T-cell (primary cell): ENCODE measurements around the gene ZNF878. TPM values are rescaled to one million over a fixed set of nuclear protein-coding genes. Genes with fewer than 3 reads are reported as not detected.
A peak's percentile ranks its signal among the peaks of the same experiment; 100 is the strongest.

Experiments
- ATAC-seq, 4 experiments: fragments of 200-7000 bp in 3 of 4; fragments of 150-1000 bp in 1 of 4; cut with Tn5 transposase; replicated peaks in 1 of 4; 1 replicate in 3 of 4; 2 replicates in 1 of 4; pipeline ENCODE4 v1.10.0; 2021; ENCODE audit warnings: moderate library complexity in 3 of 4, mild to moderate bottlenecking in 2 of 4, moderate number of reproducible peaks in 1 of 4
- CTCF ChIA-PET, 2 donors: fragments of 300-600 bp; sonication (Branson Sonifier 250); formaldehyde crosslinking; loops; one replicate each; lab custom pipeline; 2022; ENCODE audit warnings: antibody characterized with exemption in 2 of 2; lab: Charles Lee
- POLR2A ChIA-PET, 2 donors: fragments of 300-600 bp; sonication (Branson Sonifier 250); formaldehyde crosslinking; loops; one replicate each; lab custom pipeline; 2022; ENCODE audit warnings: antibody characterized with exemption in 2 of 2; lab: Charles Lee
- DNase-seq, 35 experiments: peaks; one replicate each; pipeline versions ENCODE4 v3.0.0 to v3.0.0-alpha.2; 2013 to 2023
- H3K27ac ChIP-seq: one replicate; pipeline ENCODE4 v1.5.1; 2013; ENCODE audit warnings: low read length
- H3K27me3 ChIP-seq, 2 experiments: replicated peaks in 1 of 2; 1 replicate in 1 of 2; 2 replicates in 1 of 2; pipeline versions ENCODE4 v1.6.1 to v1.7.0; 2013; ENCODE audit warnings: low read length in 1 of 2, mixed read lengths in 1 of 2; ENCODE audit not compliant: control insufficient read depth in 2 of 2, insufficient read depth in 2 of 2; ENCODE audit errors: extremely low read depth in 1 of 2
- H3K36me3 ChIP-seq, 2 donors: 1 replicate in 1 of 2; 2 replicates in 1 of 2; pipeline versions ENCODE4 v1.6.1 to v1.7.0; 2013; ENCODE audit warnings: low read length in 1 of 2; ENCODE audit not compliant: control insufficient read depth in 2 of 2, insufficient read depth in 1 of 2; ENCODE audit errors: extremely low read depth in 1 of 2
- H3K4me1 ChIP-seq, 2 experiments: 1 replicate in 1 of 2; 2 replicates in 1 of 2; pipeline versions ENCODE4 v1.6.1 to v1.7.0; 2013; ENCODE audit warnings: low read length in 2 of 2, mixed read lengths in 1 of 2; ENCODE audit not compliant: insufficient read depth in 2 of 2, control insufficient read depth in 1 of 2; ENCODE audit errors: extremely low read depth in 1 of 2
- H3K4me3 ChIP-seq, 2 donors: 1 replicate in 1 of 2; 2 replicates in 1 of 2; pipeline versions ENCODE4 v1.5.1 to v1.7.0; 2013; ENCODE audit warnings: mild to moderate bottlenecking in 2 of 2, low read length in 1 of 2, moderate library complexity in 1 of 2; ENCODE audit not compliant: control insufficient read depth in 1 of 2; ENCODE audit errors: extremely low read depth in 1 of 2
- H3K9me3 ChIP-seq: 2 replicates; pipeline ENCODE4 v1.7.0; 2013
- H3K27ac Mint-ChIP-seq, 2 donors: one replicate each; pipeline ENCODE4 v1.8.0; 2020 to 2021; ENCODE audit warnings: mild to moderate bottlenecking in 2 of 2, mixed read lengths in 2 of 2
- H3K27me3 Mint-ChIP-seq, 2 donors: one replicate each; pipeline ENCODE4 v1.8.0; 2021 to 2022; ENCODE audit warnings: mixed read lengths in 2 of 2
- H3K36me3 Mint-ChIP-seq: one replicate; pipeline ENCODE4 v1.8.0; 2021; ENCODE audit warnings: mixed read lengths
- H3K4me1 Mint-ChIP-seq, 3 donors: one replicate each; pipeline ENCODE4 v1.8.0; 2020 to 2022; ENCODE audit warnings: mixed read lengths in 3 of 3, mild to moderate bottlenecking in 1 of 3
- H3K4me3 Mint-ChIP-seq, 3 donors: one replicate each; pipeline ENCODE4 v1.8.0; 2020 to 2022; ENCODE audit warnings: mild to moderate bottlenecking in 3 of 3, mixed read lengths in 3 of 3, moderate library complexity in 3 of 3
- H3K9me3 Mint-ChIP-seq, 3 donors: one replicate each; pipeline ENCODE4 v1.8.0; 2020 to 2022; ENCODE audit warnings: mixed read lengths in 3 of 3
- WGBS: methylation state at CpG from one replicate; pipeline ENCODE4 v1.1.5; 2013; ENCODE audit warnings: missing lambda C conversion rate; ENCODE audit not compliant: insufficient coverage; 5-methylcytosine and 5-hydroxymethylcytosine counted together
- total RNA-seq, 35 experiments: library from RNA in 6 of 35; stranded (reverse) in 6 of 35; fragments of 120-200 nt in 1 of 35; gene quantifications; one replicate each; pipeline versions ENCODE4 v1.2.1 to v1.2.4 and lab custom pipeline; 2013 to 2026

The ZNF878 gene
- total RNA-seq, 5 donors from 2014 or later (not counting 1 experiment from before 2014, with no cell fraction given) = 0.29 to 0.33 TPM; not detected in 3

DNA sequence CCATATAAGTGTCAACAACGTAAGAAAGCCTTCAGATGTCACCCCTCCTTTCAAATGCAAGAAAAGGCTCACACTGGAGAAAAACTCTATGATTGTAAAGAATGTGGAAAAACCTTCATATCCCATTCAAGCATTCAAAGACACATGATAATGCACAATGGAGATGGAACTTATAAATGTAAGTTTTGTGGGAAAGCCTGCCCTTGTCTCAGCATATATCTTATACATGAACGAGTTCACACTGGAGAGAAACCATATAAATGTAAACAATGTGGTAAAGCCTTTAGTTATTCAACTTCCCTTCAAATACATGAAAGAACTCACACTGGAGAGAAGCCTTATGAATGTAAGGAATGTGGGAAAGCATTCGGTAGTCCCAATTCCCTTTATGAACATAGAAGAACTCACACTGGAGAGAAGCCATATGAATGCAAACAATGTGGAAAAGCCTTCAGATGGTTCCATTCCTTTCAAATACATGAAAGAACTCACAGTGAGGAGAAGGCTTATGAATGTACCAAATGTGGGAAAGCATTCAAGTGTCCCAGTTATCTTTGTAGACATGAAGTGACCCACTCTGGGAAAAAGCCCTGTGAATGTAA is 22.9 kb upstream of the ZNF878 start:
- H3K27ac Mint-ChIP-seq = no peak overlapping the region
- H3K4me3 ChIP-seq = no peak overlapping the region

GRCh38 chr19:12064590-12065538 is 12.1 kb upstream of the ZNF878 start, which contains the start of gene ZNF844:
TSS of gene ZNF844 (plus strand) at chr19:12064731. CDS start at chr19:12064874, 143 bp downstream.
- WGBS = 1% methylated on average over 54 of the region's 66 CpGs
- Histone ChIP-seq H3K4me1 (peaks cover 0 to 18% of the 10 kb centered on the region in 2 experiments), H3K27ac (peak within 1 kb of the TSS; percentile 81), H3K4me3 (peak within 1 kb of the TSS; percentile 84 to 94), H3K36me3 (no peaks in the 10 kb centered on the region), H3K27me3 (no peaks in the 10 kb centered on the region), H3K9me3 (no peaks in the 10 kb centered on the region)
- peak within 1 kb of the TSS; percentile 80 to 89 (median 83) for H3K4me3 Mint-ChIP-seq
- ChIA-PET POLR2A (interaction anchor here in 1 of 2 donors (0.6 kb wide), 1 partner anchor 364 kb away, joined by 4 read pairs; no protein-coding TSS in a partner anchor), CTCF (interaction anchor here in 1 of 2 donors (0.6 kb wide), 1 partner anchor 132 kb away, joined by 3 read pairs; no protein-coding TSS in a partner anchor)
- peaks cover 0 to 3% (median 0%) of the 10 kb centered on the region in 3 donors for H3K9me3 Mint-ChIP-seq
- peak; percentile 79 to 91 (median 88) for ATAC-seq
- peak within 1 kb of the TSS; percentile 60 to 78 for H3K27ac Mint-ChIP-seq
- no peaks in the 10 kb centered on the region for H3K27me3 Mint-ChIP-seq
- peaks cover 0 to 13% (median 11%) of the 10 kb centered on the region in 3 donors for H3K4me1 Mint-ChIP-seq
- peaks cover 8% of the 10 kb centered on the region for H3K36me3 Mint-ChIP-seq
- DNase-seq = peak; percentile 27 to 78 (median 60)

More for the DNA sequence above, 22.9 kb upstream of the ZNF878 start:
- H3K9me3 Mint-ChIP-seq = peaks cover 9 to 43% (median 35%) of the 10 kb centered on the region in 3 donors
- no peak overlapping the region for H3K27ac ChIP-seq
- peaks cover 0 to 22% of the 10 kb centered on the region in 2 donors for H3K36me3 ChIP-seq
- ChIA-PET CTCF (no interaction called here), POLR2A (no interaction called here)
- ATAC-seq (no peak), DNase-seq (no peak)
- no peaks in the 10 kb centered on the region for H3K4me1 ChIP-seq
- H3K36me3 Mint-ChIP-seq = peaks cover 58% of the 10 kb centered on the region
- no peaks in the 10 kb centered on the region for H3K4me1 Mint-ChIP-seq
- H3K4me3 Mint-ChIP-seq = no peak overlapping the region
- WGBS = no CpG with 5 or more reads among the region's 3 CpGs
- no peaks in the 10 kb centered on the region for H3K27me3 Mint-ChIP-seq
- no peaks in the 10 kb centered on the region for H3K27me3 ChIP-seq
- peaks cover 32% of the 10 kb centered on the region for H3K9me3 ChIP-seq

- Histone ChIP-seq H3K27me3 (peaks cover 0 to 19% of the 10 kb centered on the region in 2 experiments), H3K4me1 (peaks cover 6 to 21% of the 10 kb centered on the region in 2 experiments), H3K27ac (no peak overlapping the region), H3K4me3 (no peak overlapping the region), H3K36me3 (no peaks in the 10 kb centered on the region), H3K9me3 (no peaks in the 10 kb centered on the region)
- Mint-ChIP-seq H3K36me3 (no peaks in the 10 kb centered on the region), H3K9me3 (peaks cover 0 to 3% (median 3%) of the 10 kb centered on the region in 3 donors), H3K27me3 (peaks cover 11 to 15% of the 10 kb centered on the region in 2 donors), H3K27ac (no peak overlapping the region), H3K4me1 (peaks cover 15 to 29% (median 17%) of the 10 kb centered on the region in 3 donors), H3K4me3 (no peak overlapping the region)
- CTCF ChIA-PET = interaction anchor here in 1 of 2 donors (0.6 kb wide), 1 partner anchor 131 kb away, joined by 4 read pairs; no protein-coding TSS in a partner anchor
- no peak for ATAC-seq
- POLR2A ChIA-PET = no interaction called here
- DNase-seq = no peak
- 100% methylated on average over 3 of the region's 5 CpGs for WGBS
These were observed 3.0 kb upstream of the ZNF878 start for GRCh38 chr19:12055784-12056183.

GRCh38 chr19:12052091-12052496 is 667 bp downstream of the ZNF878 start:
- peak in 1 of 35 experiments; percentile 35 for DNase-seq

DNA sequence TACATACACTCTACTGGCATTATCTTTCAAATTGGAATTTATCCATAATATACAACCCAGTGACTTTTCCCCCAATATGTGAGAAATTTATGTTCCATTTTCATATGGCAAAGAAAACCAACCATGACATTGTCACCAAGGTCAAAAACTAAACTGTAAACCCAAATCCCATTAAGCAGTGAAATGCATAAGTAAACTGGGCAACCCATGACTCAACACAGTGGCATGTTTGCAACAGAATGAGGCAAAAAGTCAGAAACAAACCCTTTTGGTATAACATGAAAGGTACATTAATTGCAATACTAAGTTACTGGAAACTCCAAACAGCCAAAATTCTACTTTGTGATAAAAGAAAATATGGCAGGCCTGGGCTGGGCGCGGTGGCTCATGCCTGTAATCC is 4.9 kb downstream of the ZNF878 start:
- Histone ChIP-seq H3K9me3 (peaks cover 7% of the 10 kb centered on the region), H3K27ac (no peak overlapping the region), H3K36me3 (peaks cover 0 to 8% of the 10 kb centered on the region in 2 donors), H3K4me1 (peaks cover 6 to 12% of the 10 kb centered on the region in 2 experiments), H3K4me3 (no peak overlapping the region), H3K27me3 (peaks cover 0 to 10% of the 10 kb centered on the region in 2 experiments)
- Mint-ChIP-seq H3K27me3 (peaks cover 3 to 5% of the 10 kb centered on the region in 2 donors), H3K27ac (no peak overlapping the region), H3K9me3 (peaks cover 12 to 21% (median 19%) of the 10 kb centered on the region in 3 donors), H3K4me1 (peaks cover 5 to 14% (median 8%) of the 10 kb centered on the region in 3 donors), H3K4me3 (no peak overlapping the region), H3K36me3 (peaks cover 26% of the 10 kb centered on the region)
- DNase-seq (no peak), ATAC-seq (no peak)
- CTCF ChIA-PET = no interaction called here
- POLR2A ChIA-PET = no interaction called here
- 90% methylated on average over 2 of the region's 2 CpGs for WGBS

More at GRCh38 chr19:12052091-12052496, 667 bp downstream of the ZNF878 start:
- Histone ChIP-seq H3K36me3 (no peaks in the 10 kb centered on the region), H3K4me1 (peaks cover 6 to 15% of the 10 kb centered on the region in 2 experiments), H3K4me3 (peak overlapping the region; percentile 63 to 97), H3K9me3 (no peaks in the 10 kb centered on the region), H3K27ac (no peak overlapping the region), H3K27me3 (peaks cover 0 to 19% of the 10 kb centered on the region in 2 experiments)
- H3K27me3 Mint-ChIP-seq = peaks cover 11 to 15% of the 10 kb centered on the region in 2 donors
- 6% methylated on average over 11 of the region's 14 CpGs for WGBS
- no peak overlapping the region for H3K27ac Mint-ChIP-seq
- peak overlapping the region; percentile 71 to 82 (median 77) for H3K4me3 Mint-ChIP-seq
- peaks cover 0 to 3% (median 3%) of the 10 kb centered on the region in 3 donors for H3K9me3 Mint-ChIP-seq
- ChIA-PET POLR2A (no interaction called here), CTCF (interaction anchor here (0.5 to 0.6 kb wide), 2 partner anchors 45 to 1909 kb away, joined by 4 to 7 read pairs; no protein-coding TSS in a partner anchor)
- peak in 3 of 4 experiments; percentile 28 to 64 (median 38) for ATAC-seq
- H3K4me1 Mint-ChIP-seq = peaks cover 9 to 21% (median 13%) of the 10 kb centered on the region in 3 donors
- H3K36me3 Mint-ChIP-seq = no peaks in the 10 kb centered on the region
